Stimulated activated CD4-positive, alpha-beta T cell treated with anti-CD3 and anti-CD28 coated beads, Interleukin-15, amount 100 ng/mL, for 24 hours (primary cell): ENCODE results near the gene RBM19.

ENCODE experiments used
- DNase-seq: peaks from one replicate; pipeline ENCODE4 v3.0.0-alpha.2; 2020

The RBM19 gene

GRCh38 chr12:113850309-113851056 is 115.6 kb downstream of the RBM19 start:
- DNase-seq = no peak

- no peak for DNase-seq
Observed at GRCh38 chr12:113847856-113848255, 118.3 kb downstream of the RBM19 start.

GRCh38 chr12:113846883-113847755 is 119.0 kb downstream of the RBM19 start:
- DNase-seq = no peak

- no peak for DNase-seq
Observed at GRCh38 chr12:113845900-113846674, 120.0 kb downstream of the RBM19 start.

- DNase-seq = no peak
Observed at GRCh38 chr12:113844495-113845210, 121.5 kb downstream of the RBM19 start.

GRCh38 chr12:113842699-113843098 is 123.4 kb downstream of the RBM19 start:
- DNase-seq = no peak

- no peak for DNase-seq
Observed at GRCh38 chr12:113841786-113842185, 124.3 kb downstream of the RBM19 start.

- DNase-seq = no peak
Observed at GRCh38 chr12:113840401-113841042, 125.6 kb downstream of the RBM19 start.

GRCh38 chr12:113838896-113839295 is 127.2 kb downstream of the RBM19 start:
- no peak for DNase-seq

- no peak for DNase-seq
Observed at GRCh38 chr12:113837528-113838296, 128.4 kb downstream of the RBM19 start.

- no peak for DNase-seq
Observed at GRCh38 chr12:113837084-113837483, 129.0 kb downstream of the RBM19 start.

- DNase-seq = no peak
Observed at GRCh38 chr12:113835896-113836295, 130.2 kb downstream of the RBM19 start.

- DNase-seq = no peak
Observed at GRCh38 chr12:113835433-113835832, 130.7 kb downstream of the RBM19 start.

GRCh38 chr12:113833422-113833821 is 132.7 kb downstream of the RBM19 start:
- no peak for DNase-seq

GRCh38 chr12:113831476-113831875 is 134.6 kb downstream of the RBM19 start:
- no peak for DNase-seq

GRCh38 chr12:113831016-113831415 is 135.1 kb downstream of the RBM19 start:
- no peak for DNase-seq

GRCh38 chr12:113829212-113829611 is 136.9 kb downstream of the RBM19 start:
- DNase-seq = no peak

GRCh38 chr12:113827539-113828114 is 138.5 kb downstream of the RBM19 start:
- no peak for DNase-seq

GRCh38 chr12:113826805-113827538 is 139.2 kb downstream of the RBM19 start:
- no peak for DNase-seq

GRCh38 chr12:113825705-113826104 is 140.4 kb downstream of the RBM19 start:
- DNase-seq = no peak
